GM19328 (cell line): Measurements from ENCODE around the gene CRACDL.
"Not testable (repeated sequence)": the region's sequence is repeated elsewhere in the genome, so short reads cannot be mapped to it uniquely, and the experiment has no call there.

Experiments used
- ATAC-seq: cut with Tn5 transposase; IDR thresholded peaks from one replicate; pipeline ENCODE4 v1.9.1; 2021; ENCODE audit warnings: mild to moderate bottlenecking, moderate library complexity; ENCODE audit not compliant: unreplicated experiment

CRACDL gene

GRCh38 chr2:98891591-98891990 is 44.4 kb downstream of the CRACDL start:
- ATAC-seq: no peak

- no peak for ATAC-seq
These were observed 49.9 kb downstream of the CRACDL start for GRCh38 chr2:98886066-98886554.

GRCh38 chr2:98884658-98885057 is 51.4 kb downstream of the CRACDL start:
- no peak for ATAC-seq

GRCh38 chr2:98883780-98884211 is 52.2 kb downstream of the CRACDL start:
- ATAC-seq: no peak

- ATAC-seq: no peak
These were observed 52.9 kb downstream of the CRACDL start for GRCh38 chr2:98882971-98883779.

GRCh38 chr2:98882368-98882767 is 53.7 kb downstream of the CRACDL start:
- ATAC-seq: no peak

- no peak for ATAC-seq
These were observed 54.8 kb downstream of the CRACDL start for GRCh38 chr2:98881153-98881650.

- ATAC-seq: no peak
These were observed 55.5 kb downstream of the CRACDL start for GRCh38 chr2:98880266-98881152.

GRCh38 chr2:98877658-98878057 is 58.4 kb downstream of the CRACDL start:
- ATAC-seq: not testable (repeated sequence)

GRCh38 chr2:98876741-98877140 is 59.3 kb downstream of the CRACDL start:
- ATAC-seq: no peak

- no peak for ATAC-seq
These were observed 60.3 kb downstream of the CRACDL start for GRCh38 chr2:98875746-98876145.

- no peak for ATAC-seq
These were observed 60.8 kb downstream of the CRACDL start for GRCh38 chr2:98875081-98875728.

- no peak for ATAC-seq
These were observed 61.8 kb downstream of the CRACDL start for GRCh38 chr2:98874186-98874689.

GRCh38 chr2:98872526-98872925 is 63.5 kb downstream of the CRACDL start:
- ATAC-seq: no peak

GRCh38 chr2:98871506-98871905 is 64.5 kb downstream of the CRACDL start:
- no peak for ATAC-seq

- ATAC-seq: no peak
These were observed 65.4 kb downstream of the CRACDL start for GRCh38 chr2:98870516-98871158.

GRCh38 chr2:98869870-98870269 is 66.2 kb downstream of the CRACDL start:
- ATAC-seq: no peak

GRCh38 chr2:98869272-98869641 is 66.8 kb downstream of the CRACDL start:
- no peak for ATAC-seq

- no peak for ATAC-seq
These were observed 67.3 kb downstream of the CRACDL start for GRCh38 chr2:98868548-98869271.
